ENCODE results near the gene MOB1B. TPM values are rescaled to one million over a fixed set of nuclear protein-coding genes. Genes with fewer than 3 reads are reported as not detected.
"Not testable (repeated sequence)": the region's sequence is repeated elsewhere in the genome, so short reads cannot be mapped to it uniquely, and the experiment has no call there.

MOB1B gene
- polyA plus RNA-seq, 1 donor, result 27.4 TPM

- DNase-seq, result no peak
Measured at GRCh38 chr4:71009086-71009485, 106.9 kb downstream of the MOB1B start.

- DNase-seq, result peak; percentile 40
Measured at GRCh38 chr4:71009890-71010588, 107.9 kb downstream of the MOB1B start.

GRCh38 chr4:71011451-71011850 is 109.3 kb downstream of the MOB1B start:
- DNase-seq, result no peak

- not testable (repeated sequence) for DNase-seq
Measured at GRCh38 chr4:71017391-71017790, 115.2 kb downstream of the MOB1B start.

GRCh38 chr4:71020611-71021010 is 118.4 kb downstream of the MOB1B start:
- no peak for DNase-seq

- DNase-seq, result no peak
Measured at GRCh38 chr4:71025654-71026053, 123.5 kb downstream of the MOB1B start.

- DNase-seq, result peak; percentile 12
Measured at GRCh38 chr4:71026086-71026485, 123.9 kb downstream of the MOB1B start.

GRCh38 chr4:71027611-71028010 is 125.4 kb downstream of the MOB1B start:
- no peak for DNase-seq

- DNase-seq, result no peak
Measured at GRCh38 chr4:71029504-71029903, 127.3 kb downstream of the MOB1B start.

- not testable (repeated sequence) for DNase-seq
Measured at GRCh38 chr4:71032106-71032505, 129.9 kb downstream of the MOB1B start.

Other genes starting within 250 kb of the MOB1B start
- 0.93 TPM for gene JCHAIN, start 235.9 kb upstream of the MOB1B start, polyA plus RNA-seq (ENCODE audit: insufficient read length)
- gene UTP3, start 213.8 kb upstream of the MOB1B start, polyA plus RNA-seq (ENCODE audit: insufficient read length), result 21.2 TPM
- gene RUFY3, start 180.4 kb upstream of the MOB1B start, polyA plus RNA-seq (ENCODE audit: insufficient read length), result 85.5 TPM
- 145 TPM for gene GRSF1, start 62.5 kb upstream of the MOB1B start, polyA plus RNA-seq (ENCODE audit: insufficient read length)
- gene DCK, start 91.3 kb downstream of the MOB1B start, polyA plus RNA-seq (ENCODE audit: insufficient read length), result 22.0 TPM